Neural cell (in vitro differentiated cells): Measurements from ENCODE around the gene SDS. TPM values are rescaled to one million over a fixed set of nuclear protein-coding genes. Genes with fewer than 3 reads are reported as not detected.

ENCODE experiments used
- H2AFZ ChIP-seq: fragments of 200-600, 300-800 bp; sonication (generic), shearing (Covaris generic); 2 replicates; pipeline ENCODE4 v1.6.0; 2014; ENCODE audit warnings: low read depth, mild to moderate bottlenecking, antibody characterized with exemption, low read length, moderate library complexity
- H3F3A ChIP-seq: fragments of 200-600 bp; shearing (Covaris generic); 2 replicates; pipeline ENCODE4 v1.6.1; 2016; ENCODE audit warnings: mild to moderate bottlenecking, moderate library complexity, mixed read lengths, antibody characterized with exemption, low read length; ENCODE audit not compliant: insufficient read depth, poor library complexity, severe bottlenecking
- H3K27ac ChIP-seq: fragments of 200-600, 300-800 bp; sonication (generic), shearing (Covaris generic); 2 replicates; pipeline ENCODE4 v1.5.1; 2014; ENCODE audit warnings: mild to moderate bottlenecking, low read length, moderate library complexity
- H3K27me3 ChIP-seq: fragments of 300-800, 200-600 bp; sonication (generic), shearing (Covaris generic); 2 replicates; pipeline ENCODE4 v1.6.0; 2014; ENCODE audit warnings: mild to moderate bottlenecking, low read depth, low read length, moderate library complexity; ENCODE audit not compliant: insufficient read depth
- H3K36me3 ChIP-seq: fragments of 300-800, 200-600 bp; sonication (generic), shearing (Covaris generic); 2 replicates; pipeline ENCODE4 v1.5.1; 2014; ENCODE audit warnings: mild to moderate bottlenecking, antibody characterized with exemption, low read length, moderate library complexity; ENCODE audit not compliant: insufficient read depth
- H3K4me2 ChIP-seq: fragments of 300-800, 200-600 bp; sonication (generic), shearing (Covaris generic); 2 replicates; pipeline ENCODE4 v1.6.0; 2014; ENCODE audit warnings: mild to moderate bottlenecking, low read length
- H3K4me3 ChIP-seq: fragments of 300-800, 200-600 bp; sonication (generic), shearing (Covaris generic); 2 replicates; pipeline ENCODE4 v1.5.1; 2014; ENCODE audit warnings: mild to moderate bottlenecking, low read length, moderate library complexity
- H3K79me2 ChIP-seq: fragments of 200-600 bp; shearing (Covaris generic); replicated peaks from 2 replicates; pipeline ENCODE4 v1.6.0; 2014; ENCODE audit warnings: mild to moderate bottlenecking, low read length, moderate library complexity; ENCODE audit not compliant: insufficient read depth
- H3K9ac ChIP-seq: fragments of 300-800, 200-600 bp; sonication (generic), shearing (Covaris generic); 2 replicates; pipeline ENCODE4 v1.6.1; 2016; ENCODE audit warnings: mild to moderate bottlenecking, low read length, mixed read lengths
- H3K9me2 ChIP-seq: fragments of 200-600 bp; shearing (Covaris generic); 2 replicates; pipeline ENCODE4 v1.6.1; 2016; ENCODE audit warnings: mild to moderate bottlenecking, low read length, mixed read lengths; ENCODE audit not compliant: insufficient read depth
- H3K9me3 ChIP-seq: fragments of 200-600, 300-800 bp; sonication (generic), shearing (Covaris generic); 2 replicates; pipeline ENCODE4 v1.6.1; 2016; ENCODE audit warnings: mild to moderate bottlenecking, mixed run types, low read length, moderate library complexity, mixed read lengths
- H4K20me1 ChIP-seq: fragments of 200-600 bp; shearing (Covaris generic); 2 replicates; pipeline ENCODE4 v1.6.1; 2016; ENCODE audit warnings: mild to moderate bottlenecking, mixed run types; ENCODE audit not compliant: insufficient read depth
- EP300 ChIP-seq: fragments of 450-650 bp; conservative IDR thresholded peaks from 2 replicates; pipeline ENCODE4 v1.6.1; 2014; ENCODE audit warnings: antibody characterized with exemption, mild to moderate bottlenecking, moderate library complexity; ENCODE audit not compliant: poor library complexity, severe bottlenecking
- EZH2 ChIP-seq: fragments of 200-600, 300-800 bp; shearing (Covaris generic), sonication (generic); IDR thresholded peaks from 2 replicates; pipeline ENCODE4 v1.6.1; 2014; ENCODE audit warnings: antibody characterized with exemption, low read length, borderline replicate concordance, mild to moderate bottlenecking; ENCODE audit not compliant: insufficient read depth, poor library complexity, severe bottlenecking
- MXI1 ChIP-seq: fragments of 450-650 bp; conservative IDR thresholded peaks from 2 replicates; pipeline ENCODE4 v1.6.1; 2014; ENCODE audit warnings: antibody characterized with exemption, mild to moderate bottlenecking; ENCODE audit not compliant: poor library complexity, severe bottlenecking
- POLR2AphosphoS5 ChIP-seq: IDR thresholded peaks from 2 replicates; pipeline ENCODE4 v1.6.1; 2012
- RAD21 ChIP-seq: fragments of 450-650 bp; conservative IDR thresholded peaks from 2 replicates; pipeline ENCODE4 v1.6.1; 2014; ENCODE audit warnings: antibody characterized with exemption, mild to moderate bottlenecking, moderate library complexity
- SMC3 ChIP-seq: fragments of 450-650 bp; conservative IDR thresholded peaks from 2 replicates; pipeline ENCODE4 v1.6.1; 2014; ENCODE audit warnings: antibody characterized with exemption, mild to moderate bottlenecking, moderate library complexity; ENCODE audit not compliant: poor library complexity
- TAF1 ChIP-seq: IDR thresholded peaks from 2 replicates; pipeline ENCODE4 v1.6.1; 2012; ENCODE audit warnings: low read depth
- polyA plus RNA-seq: library from polyadenylated mRNA; depleted of rRNA; stranded (reverse); fragments of >200 nt; gene quantifications from 2 replicates; pipeline ENCODE4 v1.2.3, GENCODE V29; 2014
- TF ChIP-seq, protein P1 (sequence below): IDR thresholded peaks from 2 replicates; pipeline ENCODE4 v1.6.1; 2012; ENCODE audit warnings: borderline replicate concordance
- TF ChIP-seq, protein P2 (sequence below): fragments of 450-650 bp; IDR thresholded peaks from 2 replicates; pipeline ENCODE4 v1.5.1; 2014; ENCODE audit warnings: antibody characterized with exemption, mild to moderate bottlenecking, moderate library complexity; ENCODE audit not compliant: poor library complexity, severe bottlenecking

Gene SDS
- polyA plus RNA-seq, 1 donor from 2014 or later, result not detected

DNA sequence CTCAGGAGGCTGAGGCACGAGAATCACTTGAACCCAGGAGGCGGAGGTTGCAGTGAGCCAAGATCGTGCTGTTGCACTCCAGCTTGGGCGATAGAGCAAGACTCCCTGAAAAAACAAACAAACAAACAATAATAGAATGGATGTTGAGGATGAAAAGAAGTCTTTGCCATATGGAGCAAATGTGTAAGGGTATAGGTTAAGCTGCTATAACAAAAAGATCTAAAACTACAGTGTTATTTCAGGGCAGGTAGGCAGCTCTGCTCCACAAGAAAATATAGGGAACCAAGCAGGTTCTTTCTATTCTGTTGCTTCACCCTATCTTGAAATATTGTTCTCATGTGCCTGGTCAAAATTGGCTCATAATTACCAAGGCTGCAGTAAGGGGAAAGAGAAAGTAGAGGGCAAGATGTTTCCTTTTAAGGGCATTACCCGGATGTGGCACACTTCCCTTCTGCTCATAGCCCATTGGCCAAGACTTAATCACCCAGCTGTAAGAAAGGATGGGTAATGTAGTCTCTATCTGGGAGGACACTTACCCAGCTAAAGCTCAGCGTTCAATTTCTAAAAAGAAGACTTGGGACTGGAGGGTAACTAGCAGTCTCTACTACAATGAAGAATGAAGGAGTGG, 42.0 kb upstream of the SDS start:
- no peaks in the 10 kb centered on the region for H3K36me3 ChIP-seq
- H3K9me3 ChIP-seq, result no peaks in the 10 kb centered on the region
- no peak overlapping the region for H3K9ac ChIP-seq
- no peak overlapping the region for H2AFZ ChIP-seq
- H3K4me3 ChIP-seq, result no peak overlapping the region
- no peaks in the 10 kb centered on the region for H3K27me3 ChIP-seq
- no peaks in the 10 kb centered on the region for H3K9me2 ChIP-seq
- no peak overlapping the region for H3K27ac ChIP-seq
- no peak for TF ChIP-seq EZH2
- TF ChIP-seq POLR2AphosphoS5, result no peak
- TF ChIP-seq EP300, result no peak
- TF ChIP-seq, protein P1, sequence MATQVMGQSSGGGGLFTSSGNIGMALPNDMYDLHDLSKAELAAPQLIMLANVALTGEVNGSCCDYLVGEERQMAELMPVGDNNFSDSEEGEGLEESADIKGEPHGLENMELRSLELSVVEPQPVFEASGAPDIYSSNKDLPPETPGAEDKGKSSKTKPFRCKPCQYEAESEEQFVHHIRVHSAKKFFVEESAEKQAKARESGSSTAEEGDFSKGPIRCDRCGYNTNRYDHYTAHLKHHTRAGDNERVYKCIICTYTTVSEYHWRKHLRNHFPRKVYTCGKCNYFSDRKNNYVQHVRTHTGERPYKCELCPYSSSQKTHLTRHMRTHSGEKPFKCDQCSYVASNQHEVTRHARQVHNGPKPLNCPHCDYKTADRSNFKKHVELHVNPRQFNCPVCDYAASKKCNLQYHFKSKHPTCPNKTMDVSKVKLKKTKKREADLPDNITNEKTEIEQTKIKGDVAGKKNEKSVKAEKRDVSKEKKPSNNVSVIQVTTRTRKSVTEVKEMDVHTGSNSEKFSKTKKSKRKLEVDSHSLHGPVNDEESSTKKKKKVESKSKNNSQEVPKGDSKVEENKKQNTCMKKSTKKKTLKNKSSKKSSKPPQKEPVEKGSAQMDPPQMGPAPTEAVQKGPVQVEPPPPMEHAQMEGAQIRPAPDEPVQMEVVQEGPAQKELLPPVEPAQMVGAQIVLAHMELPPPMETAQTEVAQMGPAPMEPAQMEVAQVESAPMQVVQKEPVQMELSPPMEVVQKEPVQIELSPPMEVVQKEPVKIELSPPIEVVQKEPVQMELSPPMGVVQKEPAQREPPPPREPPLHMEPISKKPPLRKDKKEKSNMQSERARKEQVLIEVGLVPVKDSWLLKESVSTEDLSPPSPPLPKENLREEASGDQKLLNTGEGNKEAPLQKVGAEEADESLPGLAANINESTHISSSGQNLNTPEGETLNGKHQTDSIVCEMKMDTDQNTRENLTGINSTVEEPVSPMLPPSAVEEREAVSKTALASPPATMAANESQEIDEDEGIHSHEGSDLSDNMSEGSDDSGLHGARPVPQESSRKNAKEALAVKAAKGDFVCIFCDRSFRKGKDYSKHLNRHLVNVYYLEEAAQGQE, result no peak
- no peak for TF ChIP-seq TAF1
- TF ChIP-seq, protein P2, sequence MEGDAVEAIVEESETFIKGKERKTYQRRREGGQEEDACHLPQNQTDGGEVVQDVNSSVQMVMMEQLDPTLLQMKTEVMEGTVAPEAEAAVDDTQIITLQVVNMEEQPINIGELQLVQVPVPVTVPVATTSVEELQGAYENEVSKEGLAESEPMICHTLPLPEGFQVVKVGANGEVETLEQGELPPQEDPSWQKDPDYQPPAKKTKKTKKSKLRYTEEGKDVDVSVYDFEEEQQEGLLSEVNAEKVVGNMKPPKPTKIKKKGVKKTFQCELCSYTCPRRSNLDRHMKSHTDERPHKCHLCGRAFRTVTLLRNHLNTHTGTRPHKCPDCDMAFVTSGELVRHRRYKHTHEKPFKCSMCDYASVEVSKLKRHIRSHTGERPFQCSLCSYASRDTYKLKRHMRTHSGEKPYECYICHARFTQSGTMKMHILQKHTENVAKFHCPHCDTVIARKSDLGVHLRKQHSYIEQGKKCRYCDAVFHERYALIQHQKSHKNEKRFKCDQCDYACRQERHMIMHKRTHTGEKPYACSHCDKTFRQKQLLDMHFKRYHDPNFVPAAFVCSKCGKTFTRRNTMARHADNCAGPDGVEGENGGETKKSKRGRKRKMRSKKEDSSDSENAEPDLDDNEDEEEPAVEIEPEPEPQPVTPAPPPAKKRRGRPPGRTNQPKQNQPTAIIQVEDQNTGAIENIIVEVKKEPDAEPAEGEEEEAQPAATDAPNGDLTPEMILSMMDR, result no peak
- no peaks in the 10 kb centered on the region for H3K79me2 ChIP-seq
- H3F3A ChIP-seq, result no peaks in the 10 kb centered on the region
- H4K20me1 ChIP-seq, result no peaks in the 10 kb centered on the region
- no peak overlapping the region for H3K4me2 ChIP-seq

DNA sequence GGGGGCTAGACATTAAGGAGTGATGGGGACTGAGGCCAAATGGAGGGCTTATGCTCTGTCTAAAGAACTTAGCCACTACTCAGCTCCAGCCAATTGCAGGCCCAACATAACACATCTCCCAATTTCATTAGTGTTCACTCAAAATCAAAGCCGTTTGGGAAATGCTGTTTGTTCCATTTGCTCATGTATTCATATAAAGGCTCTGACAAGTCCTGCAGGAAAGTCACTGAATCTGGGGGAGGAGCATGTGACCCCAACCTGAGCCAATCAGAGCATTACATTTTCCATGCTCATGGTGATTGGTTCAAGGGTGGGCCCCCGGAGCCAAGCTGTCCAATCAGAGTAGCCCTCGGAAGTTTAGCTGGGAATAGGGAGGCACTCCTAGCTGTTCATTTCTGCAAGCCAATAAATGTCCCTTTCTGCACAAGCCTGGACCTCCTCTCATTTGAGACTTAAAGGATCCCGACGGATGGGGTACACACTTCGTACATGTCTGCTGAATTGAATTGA, 39.4 kb upstream of the SDS start:
- H3K79me2 ChIP-seq, result no peaks in the 10 kb centered on the region
- no peaks in the 10 kb centered on the region for H3K36me3 ChIP-seq
- no peak overlapping the region for H3K27ac ChIP-seq
- H3K9me3 ChIP-seq, result no peaks in the 10 kb centered on the region
- no peak overlapping the region for H3K4me3 ChIP-seq
- H3K27me3 ChIP-seq, result no peaks in the 10 kb centered on the region
- no peaks in the 10 kb centered on the region for H3K9me2 ChIP-seq
- no peak for TF ChIP-seq RAD21
- TF ChIP-seq, protein P1, result no peak
- TF ChIP-seq MXI1, result no peak
- no peak for TF ChIP-seq SMC3
- TF ChIP-seq EP300, result no peak
- no peak for TF ChIP-seq TAF1
- TF ChIP-seq, protein P2, result no peak
- TF ChIP-seq EZH2, result no peak
- no peak for TF ChIP-seq POLR2AphosphoS5
- H3F3A ChIP-seq, result no peaks in the 10 kb centered on the region
- H2AFZ ChIP-seq, result no peak overlapping the region
- H3K9ac ChIP-seq, result no peak overlapping the region
- H3K4me2 ChIP-seq, result no peak overlapping the region
- H4K20me1 ChIP-seq, result no peaks in the 10 kb centered on the region
